GM18508 (cell line): ENCODE measurements around the gene PDHX.

Experiments
- ATAC-seq: cut with Tn5 transposase; IDR thresholded peaks from one replicate; pipeline ENCODE4 v1.9.1; 2021; ENCODE audit warnings: moderate number of reproducible peaks; ENCODE audit not compliant: insufficient read depth, unreplicated experiment

The PDHX gene

GRCh38 chr11:34948696-34949095, 32.3 kb downstream of the PDHX start:
- ATAC-seq: no peak

GRCh38 chr11:34953955-34954354, 37.5 kb downstream of the PDHX start:
- ATAC-seq: no peak

GRCh38 chr11:34957206-34957605, 40.8 kb downstream of the PDHX start:
- no peak for ATAC-seq

GRCh38 chr11:34957606-34958005, 41.2 kb downstream of the PDHX start:
- no peak for ATAC-seq

- no peak for ATAC-seq
These were observed 43.4 kb downstream of the PDHX start for GRCh38 chr11:34959770-34960169.

- ATAC-seq: no peak
These were observed 43.9 kb downstream of the PDHX start for GRCh38 chr11:34960277-34960676.

GRCh38 chr11:34962034-34962433, 45.6 kb downstream of the PDHX start:
- no peak for ATAC-seq

GRCh38 chr11:34963351-34963750, 46.9 kb downstream of the PDHX start:
- ATAC-seq: no peak

GRCh38 chr11:34964610-34965331, 48.4 kb downstream of the PDHX start:
- no peak for ATAC-seq

GRCh38 chr11:34968862-34969261, 52.4 kb downstream of the PDHX start:
- no peak for ATAC-seq

GRCh38 chr11:34970033-34970432, 53.6 kb downstream of the PDHX start:
- no peak for ATAC-seq

- no peak for ATAC-seq
These were observed 54.1 kb downstream of the PDHX start for GRCh38 chr11:34970480-34970879.

GRCh38 chr11:34971928-34972327, 55.5 kb downstream of the PDHX start:
- no peak for ATAC-seq

- no peak for ATAC-seq
These were observed 55.9 kb downstream of the PDHX start for GRCh38 chr11:34972366-34972765.

- ATAC-seq: no peak
These were observed 56.5 kb downstream of the PDHX start for GRCh38 chr11:34972892-34973291.

GRCh38 chr11:34975482-34975881, 59.1 kb downstream of the PDHX start:
- no peak for ATAC-seq

GRCh38 chr11:34976496-34977088, 60.2 kb downstream of the PDHX start:
- ATAC-seq: no peak

GRCh38 chr11:34977089-34977912, 60.9 kb downstream of the PDHX start:
- no peak for ATAC-seq

- ATAC-seq: no peak
These were observed 62.1 kb downstream of the PDHX start for GRCh38 chr11:34978236-34979191.

GRCh38 chr11:34984514-34984913, 68.1 kb downstream of the PDHX start:
- no peak for ATAC-seq
